Ishikawa (cell line): ENCODE measurements around the gene ALDH1L1.

ENCODE experiments used
- CEBPB ChIP-seq: IDR thresholded peaks from 2 replicates; pipeline ENCODE4 v1.6.1; 2012
- CREB1 ChIP-seq: IDR thresholded peaks from 2 replicates; pipeline ENCODE4 v1.6.1; 2012; ENCODE audit warnings: low read depth
- EGR1 ChIP-seq: IDR thresholded peaks from 2 replicates; pipeline ENCODE4 v1.6.1; 2012
- FOXM1 ChIP-seq: IDR thresholded peaks from 2 replicates; pipeline ENCODE4 v1.6.1; 2012; ENCODE audit warnings: low read depth, borderline replicate concordance
- MAX ChIP-seq: IDR thresholded peaks from 2 replicates; pipeline ENCODE4 v1.6.1; 2012
- RAD21 ChIP-seq: IDR thresholded peaks from 2 replicates; pipeline ENCODE4 v1.6.1; 2012; ENCODE audit warnings: low read depth
- REST ChIP-seq: IDR thresholded peaks from 2 replicates; pipeline ENCODE4 v1.6.1; 2012; ENCODE audit warnings: low read depth, mild to moderate bottlenecking
- TAF1 ChIP-seq: IDR thresholded peaks from 2 replicates; pipeline ENCODE4 v1.6.1; 2012; ENCODE audit warnings: low read depth, mild to moderate bottlenecking
- TCF12 ChIP-seq: IDR thresholded peaks from 2 replicates; pipeline ENCODE4 v1.6.1; 2012; ENCODE audit warnings: low read depth
- TEAD4 ChIP-seq: IDR thresholded peaks from 2 replicates; pipeline ENCODE4 v1.6.1; 2012
- USF1 ChIP-seq: IDR thresholded peaks from 2 replicates; pipeline ENCODE4 v1.6.1; 2012
- YY1 ChIP-seq: IDR thresholded peaks from 2 replicates; pipeline ENCODE4 v1.6.1; 2012; ENCODE audit warnings: low read depth
- ZBTB7A ChIP-seq: IDR thresholded peaks from 2 replicates; pipeline ENCODE4 v1.6.1; 2012; ENCODE audit warnings: low read depth

Gene ALDH1L1

GRCh38 chr3:126186749-126187148, 6.4 kb upstream of the ALDH1L1 start:
- TF ChIP-seq REST, result no peak
- no peak for TF ChIP-seq FOXM1
- TF ChIP-seq ZBTB7A, result no peak

GRCh38 chr3:126186271-126186670, 5.9 kb upstream of the ALDH1L1 start:
- TF ChIP-seq REST (no peak), USF1 (no peak), MAX (no peak)

- TF ChIP-seq CEBPB (no peak), TEAD4 (no peak), CREB1 (no peak), FOXM1 (no peak), REST (no peak), EGR1 (no peak), TAF1 (no peak), ZBTB7A (no peak), MAX (no peak), USF1 (no peak), RAD21 (no peak)
These were observed 4.1 kb upstream of the ALDH1L1 start for GRCh38 chr3:126184465-126185000.

- TF ChIP-seq FOXM1 (no peak), CEBPB (no peak), RAD21 (no peak)
These were observed 976 bp upstream of the ALDH1L1 start for GRCh38 chr3:126181398-126181725.

GRCh38 chr3:126179825-126180476, 435 bp downstream of the ALDH1L1 start:
- TF ChIP-seq FOXM1, result no peak
- no peak for TF ChIP-seq REST
- TF ChIP-seq YY1, result no peak
- no peak for TF ChIP-seq CEBPB
- TF ChIP-seq MAX, result no peak
- TF ChIP-seq USF1, result no peak
- no peak; the same call in 1 of the 2 replicates for TF ChIP-seq TCF12
